ENCODE measurements around the gene SYN1. TPM values are rescaled to one million over a fixed set of nuclear protein-coding genes. Genes with fewer than 3 reads are reported as not detected.
A peak's percentile ranks its signal among the peaks of the same experiment; 100 is the strongest.

Gene SYN1
- total RNA-seq, 1 experiment from 2014 or later, result not detected

DNA sequence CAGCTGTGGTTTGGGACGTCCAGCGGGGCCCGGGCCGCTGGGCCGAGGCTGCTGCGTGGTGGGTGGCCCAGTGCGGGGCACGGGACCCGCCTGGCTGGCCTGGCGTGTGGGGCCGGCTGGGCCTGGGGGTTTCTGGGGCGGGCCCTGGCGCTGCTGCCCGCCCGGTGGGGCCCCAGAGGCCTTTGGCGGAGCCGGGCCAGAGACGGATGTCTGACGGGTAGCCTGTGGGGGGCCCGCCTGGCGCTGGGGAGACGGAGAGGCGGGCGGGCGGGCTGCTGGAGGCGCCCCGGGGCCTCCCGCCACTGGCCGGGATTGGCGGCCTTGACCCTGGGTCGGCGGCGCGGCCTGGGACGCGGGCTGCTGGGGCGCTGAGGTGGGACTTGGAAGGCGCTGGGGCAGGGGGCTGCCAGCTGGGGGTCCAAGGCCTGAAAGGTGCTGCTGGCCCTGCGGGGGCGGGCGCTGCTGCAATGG is 45.5 kb downstream of the SYN1 start:
- no peak for DNase-seq (ENCODE audit: low read depth)

DNA sequence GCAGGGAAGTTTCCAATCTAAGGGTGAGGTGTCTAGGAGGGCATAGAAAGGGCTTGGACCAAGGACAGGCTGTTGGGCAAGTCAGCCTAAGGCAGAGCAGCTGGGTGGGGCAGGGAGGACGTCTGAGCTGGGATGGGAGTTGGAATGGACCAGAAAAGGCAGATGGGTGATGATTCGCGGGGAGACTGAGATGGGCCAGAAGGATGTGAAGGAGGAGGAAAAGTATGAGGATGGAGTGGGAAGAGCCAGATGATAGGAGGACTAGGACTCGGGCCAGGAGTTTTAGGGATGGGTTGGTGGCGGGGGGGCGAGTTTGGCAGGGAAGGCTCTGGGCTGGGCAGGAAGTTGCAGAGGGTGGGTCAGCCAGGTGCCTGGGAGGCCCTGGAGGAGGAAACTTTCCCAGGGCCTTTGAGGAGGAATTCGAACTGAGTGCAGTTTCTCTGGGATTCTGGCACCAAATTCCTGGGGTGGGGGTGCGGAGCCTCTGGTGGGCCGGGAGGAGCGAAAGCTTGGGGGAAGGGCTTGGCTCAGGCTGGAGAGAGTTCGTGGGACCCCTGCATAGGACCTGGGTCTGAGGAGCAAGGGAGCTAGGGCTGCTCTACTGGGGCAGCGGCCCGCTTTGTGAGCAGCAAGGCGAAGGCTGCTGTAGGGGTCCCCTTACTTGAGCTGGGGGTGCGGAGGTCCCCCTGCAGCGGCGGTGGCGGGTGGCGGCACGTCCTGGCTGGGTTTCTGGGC is 46.1 kb downstream of the SYN1 start:
- DNase-seq (ENCODE audit: low read depth), result peak; percentile 32

DNA sequence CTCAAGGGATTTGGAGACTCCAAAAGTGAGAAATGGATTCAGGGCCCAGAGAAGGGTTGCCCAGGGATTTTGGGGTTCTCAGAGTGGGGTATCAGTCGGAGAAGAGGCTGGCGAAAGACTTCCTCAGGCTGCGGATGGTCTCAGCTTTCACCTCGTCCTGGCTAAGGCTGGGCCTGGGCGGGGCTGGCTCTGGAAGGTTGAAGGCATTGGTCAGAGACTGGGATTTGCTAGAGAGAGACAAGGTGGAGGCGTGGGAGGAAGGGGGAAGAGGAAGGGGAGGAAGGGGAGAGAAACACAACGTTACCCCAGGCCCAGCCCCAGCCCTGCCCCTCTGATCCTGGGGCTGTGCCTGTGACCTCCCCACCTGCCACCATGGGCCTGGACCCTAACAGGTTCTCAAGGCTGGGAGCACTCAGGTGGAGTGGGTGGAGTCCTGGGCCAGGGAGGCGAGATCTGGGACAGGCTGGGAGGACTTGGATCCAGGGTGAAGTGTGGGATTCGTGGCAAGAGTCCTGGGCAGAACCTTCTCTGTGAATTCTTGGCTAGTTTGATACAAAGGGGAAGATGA is 46.8 kb downstream of the SYN1 start:
- no peak for DNase-seq (ENCODE audit: low read depth)

DNA sequence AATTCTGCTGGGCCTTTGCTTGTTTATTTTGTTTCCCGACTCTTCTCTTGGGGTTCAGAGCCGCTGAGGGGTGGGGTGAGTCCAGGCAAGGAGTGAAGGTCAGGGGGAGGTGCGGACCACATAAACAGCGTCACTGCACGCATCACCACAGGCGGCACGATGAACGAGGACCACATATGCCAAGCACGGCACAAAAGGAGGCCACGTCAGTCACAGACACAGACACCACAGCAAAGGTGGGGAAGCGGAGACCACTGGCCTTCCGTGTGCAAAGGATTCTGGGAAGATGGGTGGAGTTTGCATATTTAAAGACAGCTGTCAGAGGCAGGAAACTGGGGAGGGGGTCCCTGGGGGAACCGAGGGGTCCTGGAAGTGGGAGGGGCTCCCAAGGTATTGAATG is 47.8 kb downstream of the SYN1 start:
- DNase-seq (ENCODE audit: low read depth), result no peak

DNA sequence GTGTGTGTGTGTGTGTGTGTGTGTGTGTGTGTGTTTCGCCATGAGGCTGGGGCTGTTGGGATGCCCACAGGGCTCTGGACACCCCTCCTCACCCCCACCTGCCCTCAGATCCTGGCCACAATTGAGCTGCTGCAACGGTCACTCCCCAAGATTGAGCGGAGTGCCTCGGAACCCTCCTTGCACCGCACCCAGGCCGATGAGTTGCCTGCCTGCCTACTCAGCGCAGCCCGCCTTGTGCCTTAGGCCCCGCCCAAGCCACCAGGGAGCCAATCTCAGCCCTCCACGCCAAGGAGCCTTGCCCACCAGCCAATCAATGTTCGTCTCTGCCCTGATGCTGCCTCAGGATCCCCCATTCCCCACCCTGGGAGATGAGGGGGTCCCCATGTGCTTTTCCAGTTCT is 48.4 kb downstream of the SYN1 start:
- DNase-seq (ENCODE audit: low read depth), result no peak

DNA sequence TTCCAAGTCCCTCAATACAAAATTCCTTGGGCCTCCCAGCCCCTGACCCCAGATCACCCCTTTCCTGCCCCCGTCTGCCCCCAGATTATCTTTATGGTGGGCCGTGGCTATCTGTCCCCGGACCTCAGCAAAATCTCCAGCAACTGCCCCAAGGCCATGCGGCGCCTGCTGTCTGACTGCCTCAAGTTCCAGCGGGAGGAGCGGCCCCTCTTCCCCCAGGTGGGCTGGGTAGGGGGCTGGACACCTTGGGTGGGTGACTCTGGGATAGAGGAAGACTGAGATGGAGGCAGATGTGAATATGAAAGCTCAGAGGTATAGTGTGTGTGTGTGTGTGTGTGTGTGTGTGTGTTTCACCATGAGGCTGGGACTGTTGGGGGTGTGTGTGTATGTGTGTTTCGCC is 48.9 kb downstream of the SYN1 start:
- no peak for DNase-seq (ENCODE audit: low read depth)

GRCh38 chrX:47568656-47569295 is 50.9 kb downstream of the SYN1 start:
- no peak for DNase-seq (ENCODE audit: low read depth)

- DNase-seq (ENCODE audit: low read depth), result no peak
These were observed 52.8 kb downstream of the SYN1 start for GRCh38 chrX:47566841-47567240.

GRCh38 chrX:47564438-47565085 is 55.1 kb downstream of the SYN1 start:
- DNase-seq (ENCODE audit: low read depth), result no peak

DNA sequence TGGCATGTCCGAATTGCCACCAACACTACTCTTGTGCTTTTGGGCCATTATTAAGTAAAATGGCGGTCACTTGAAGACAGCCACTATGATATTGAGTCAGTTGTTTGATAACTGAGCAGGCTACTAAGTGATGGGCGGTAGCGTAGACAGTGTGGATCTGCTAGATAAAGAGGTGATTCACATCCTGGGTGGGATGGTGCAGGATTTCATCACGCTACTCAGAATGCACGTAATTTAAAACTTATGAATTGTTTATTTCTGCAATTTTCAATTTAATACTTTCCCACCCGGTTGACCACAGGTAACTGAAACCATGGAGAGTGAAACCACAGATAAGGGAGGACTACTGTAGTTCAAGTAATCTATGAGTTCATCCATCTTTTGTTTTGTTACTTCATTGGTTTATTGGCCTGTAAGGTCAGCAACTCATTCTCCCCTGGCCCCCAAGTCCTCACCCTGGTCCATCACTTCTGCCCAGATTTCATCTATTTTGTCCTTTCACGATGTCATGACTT is 55.8 kb downstream of the SYN1 start:
- no peak for DNase-seq (ENCODE audit: low read depth)

GRCh38 chrX:47562615-47563243 is 56.9 kb downstream of the SYN1 start:
- peak; percentile 15 for DNase-seq (ENCODE audit: low read depth)

GRCh38 chrX:47561659-47562151 is 58.0 kb downstream of the SYN1 start:
- no peak for DNase-seq (ENCODE audit: low read depth)

- DNase-seq (ENCODE audit: low read depth), result peak; percentile 95
These were observed 58.6 kb downstream of the SYN1 start, which contains the start of gene ARAF for GRCh38 chrX:47560934-47561658. Gene ARAF, plus strand, starts transcription at chrX:47561205. Its CDS starts 1,763 bp downstream, at chrX:47562968.

DNA sequence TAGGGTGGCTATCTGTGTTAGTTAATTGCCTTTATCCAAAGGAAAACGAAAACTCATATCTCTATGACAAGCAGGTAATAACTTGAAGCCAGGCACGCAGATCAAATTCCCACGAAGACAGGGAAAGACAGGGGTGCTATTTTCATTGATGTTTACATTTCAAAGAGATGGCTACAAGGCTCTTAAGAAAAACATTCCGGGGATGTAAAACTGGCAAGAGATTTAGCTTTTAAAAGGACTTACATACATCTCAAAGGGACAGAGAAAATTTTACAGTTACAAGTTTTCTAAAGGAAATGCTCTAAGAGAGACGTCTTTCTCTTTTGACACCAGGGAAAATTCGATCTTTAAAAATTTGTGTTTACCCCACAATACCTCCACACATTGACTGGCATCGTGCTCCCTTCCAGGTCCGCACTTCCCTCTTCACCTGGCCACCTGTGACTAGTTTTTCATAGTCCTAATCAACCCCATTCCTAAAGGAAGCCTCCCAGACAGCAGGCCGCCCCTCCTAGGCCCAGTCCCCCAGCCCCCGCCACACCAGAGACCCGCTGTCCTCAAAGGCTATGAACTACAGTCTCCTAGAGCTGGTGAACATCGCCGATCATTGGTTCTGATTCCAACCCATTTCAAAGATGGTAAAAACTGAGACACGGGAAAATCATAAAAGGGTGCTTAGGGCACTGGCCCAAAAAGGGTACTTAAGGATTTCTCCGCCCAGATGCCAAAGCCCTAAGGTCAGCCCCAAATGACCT is 59.3 kb downstream of the SYN1 start:
- DNase-seq (ENCODE audit: low read depth), result no peak

- no peak for DNase-seq (ENCODE audit: low read depth)
These were observed 61.2 kb downstream of the SYN1 start for GRCh38 chrX:47558436-47558835.

GRCh38 chrX:47556045-47556623 is 63.5 kb downstream of the SYN1 start:
- DNase-seq (ENCODE audit: low read depth), result peak; percentile 77

DNA sequence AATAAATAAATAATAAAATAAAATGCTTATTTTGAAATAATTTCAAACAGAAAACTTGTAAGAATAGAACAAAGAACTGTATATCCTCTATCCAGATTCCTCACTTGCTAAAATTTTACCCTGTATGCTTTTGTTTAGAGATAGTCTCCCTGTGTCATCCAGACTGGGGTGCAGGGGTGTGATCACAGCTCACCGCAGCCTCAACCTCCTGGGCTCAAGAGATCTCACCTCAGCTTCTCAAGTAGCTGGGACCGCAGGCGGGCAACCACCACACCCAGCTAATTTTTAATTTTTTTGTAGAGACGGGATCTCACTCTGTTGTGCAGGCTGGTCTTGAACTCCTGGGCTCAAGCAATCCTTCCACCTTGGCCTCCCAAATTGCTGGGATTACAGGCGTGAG is 76.2 kb downstream of the SYN1 start:
- no peak for DNase-seq (ENCODE audit: low read depth)

GRCh38 chrX:47540754-47541538 is 78.7 kb downstream of the SYN1 start:
- DNase-seq (ENCODE audit: low read depth), result peak; percentile 88

- DNase-seq (ENCODE audit: low read depth), result no peak
These were observed 79.8 kb downstream of the SYN1 start for GRCh38 chrX:47539860-47540259.
